Parathyroid adenoma (tissue), 2 donors: Measurements from ENCODE around the gene CTNND2.

ENCODE experiments used
- H2AFZ ChIP-seq: fragments of 300-600 bp; sonication (generic); one replicate; pipeline ENCODE4 v1.7.0; 2017; ENCODE audit warnings: antibody characterized with exemption, mild to moderate bottlenecking
- H3K27ac ChIP-seq: fragments of 300-600 bp; sonication (generic); one replicate; pipeline ENCODE4 v1.7.0; 2017
- H3K27me3 ChIP-seq: fragments of 300-600 bp; sonication (generic); one replicate; pipeline ENCODE4 v1.7.0; 2017; ENCODE audit warnings: low read length; ENCODE audit not compliant: control insufficient read depth, insufficient read depth
- H3K36me3 ChIP-seq: fragments of 300-600 bp; sonication (generic); one replicate; pipeline ENCODE4 v1.7.0; 2017; ENCODE audit warnings: low read length; ENCODE audit not compliant: control insufficient read depth, insufficient read depth
- H3K4me1 ChIP-seq: fragments of 300-600 bp; sonication (generic); one replicate; pipeline ENCODE4 v1.7.0; 2017; ENCODE audit warnings: control low read depth
- H3K4me2 ChIP-seq: fragments of 300-600 bp; sonication (generic); one replicate; pipeline ENCODE4 v1.7.0; 2017; ENCODE audit warnings: low read length
- H3K4me3 ChIP-seq: fragments of 300-600 bp; sonication (generic); one replicate; pipeline ENCODE4 v1.7.0; 2017; ENCODE audit warnings: low read depth, low read length
- H3K79me2 ChIP-seq: fragments of 300-600 bp; sonication (generic); one replicate; pipeline ENCODE4 v1.7.0; 2017; ENCODE audit warnings: control low read depth
- H3K9ac ChIP-seq: fragments of 300-600 bp; sonication (generic); one replicate; pipeline ENCODE4 v1.7.0; 2017; ENCODE audit warnings: mild to moderate bottlenecking
- H3K9me3 ChIP-seq: fragments of 300-600 bp; sonication (generic); one replicate; pipeline ENCODE4 v1.7.0; 2017; ENCODE audit warnings: low read length; ENCODE audit not compliant: control insufficient read depth
- CTCF ChIP-seq: fragments of 300-600 bp; sonication (generic); IDR thresholded peaks from one replicate; pipeline ENCODE4 v1.7.0; 2017; ENCODE audit warnings: antibody characterized with exemption, mild to moderate bottlenecking
- donor health status: primary hyperparathyroidism.

The CTNND2 gene

GRCh38 chr5:11733840-11734192 lies 170.4 kb downstream of the CTNND2 start:
- no peak overlapping the region for H3K4me2 ChIP-seq
- no peak overlapping the region for H3K9ac ChIP-seq
- no peaks in the 10 kb centered on the region for H3K4me1 ChIP-seq
- no peak for TF ChIP-seq CTCF
- no peaks in the 10 kb centered on the region for H3K79me2 ChIP-seq
- no peaks in the 10 kb centered on the region for H3K9me3 ChIP-seq
- H2AFZ ChIP-seq = no peak overlapping the region
- no peaks in the 10 kb centered on the region for H3K36me3 ChIP-seq
- H3K27me3 ChIP-seq = no peaks in the 10 kb centered on the region
- H3K27ac ChIP-seq = no peak overlapping the region
- H3K4me3 ChIP-seq = no peak overlapping the region

- Histone ChIP-seq H3K27me3 (no peaks in the 10 kb centered on the region), H2AFZ (no peak overlapping the region), H3K27ac (no peak overlapping the region), H3K36me3 (no peaks in the 10 kb centered on the region), H3K4me3 (no peak overlapping the region), H3K9ac (no peak overlapping the region), H3K9me3 (no peaks in the 10 kb centered on the region), H3K4me1 (no peaks in the 10 kb centered on the region), H3K79me2 (no peaks in the 10 kb centered on the region), H3K4me2 (no peak overlapping the region)
- TF ChIP-seq CTCF = no peak
Measured at GRCh38 chr5:11733185-11733839, 170.9 kb downstream of the CTNND2 start.

DNA sequence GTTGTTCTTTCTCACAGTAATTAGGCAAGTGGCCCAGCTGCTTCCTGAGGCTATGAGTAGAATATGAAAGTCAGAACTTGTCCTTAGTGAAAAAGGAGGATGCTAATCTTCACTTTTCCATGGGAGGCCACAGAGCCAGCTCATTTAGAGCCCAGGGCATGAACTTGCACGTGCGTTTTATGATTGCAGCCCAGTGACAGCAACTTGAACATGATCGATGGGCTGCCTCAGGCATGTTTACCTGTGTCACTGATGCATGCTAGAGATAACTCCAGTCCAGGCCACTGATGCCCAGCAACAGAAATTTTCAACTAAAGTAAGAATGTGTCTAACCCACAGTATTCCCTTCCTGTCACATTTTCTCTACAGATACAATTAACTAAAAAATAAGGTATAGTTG lies 179.3 kb downstream of the CTNND2 start:
- TF ChIP-seq CTCF = no peak
- Histone ChIP-seq H3K4me3 (no peak overlapping the region), H3K27me3 (no peaks in the 10 kb centered on the region), H3K36me3 (no peaks in the 10 kb centered on the region), H3K27ac (no peak overlapping the region), H3K4me2 (no peak overlapping the region), H3K79me2 (no peaks in the 10 kb centered on the region), H3K9ac (no peak overlapping the region), H2AFZ (no peak overlapping the region), H3K4me1 (no peaks in the 10 kb centered on the region), H3K9me3 (no peaks in the 10 kb centered on the region)

DNA sequence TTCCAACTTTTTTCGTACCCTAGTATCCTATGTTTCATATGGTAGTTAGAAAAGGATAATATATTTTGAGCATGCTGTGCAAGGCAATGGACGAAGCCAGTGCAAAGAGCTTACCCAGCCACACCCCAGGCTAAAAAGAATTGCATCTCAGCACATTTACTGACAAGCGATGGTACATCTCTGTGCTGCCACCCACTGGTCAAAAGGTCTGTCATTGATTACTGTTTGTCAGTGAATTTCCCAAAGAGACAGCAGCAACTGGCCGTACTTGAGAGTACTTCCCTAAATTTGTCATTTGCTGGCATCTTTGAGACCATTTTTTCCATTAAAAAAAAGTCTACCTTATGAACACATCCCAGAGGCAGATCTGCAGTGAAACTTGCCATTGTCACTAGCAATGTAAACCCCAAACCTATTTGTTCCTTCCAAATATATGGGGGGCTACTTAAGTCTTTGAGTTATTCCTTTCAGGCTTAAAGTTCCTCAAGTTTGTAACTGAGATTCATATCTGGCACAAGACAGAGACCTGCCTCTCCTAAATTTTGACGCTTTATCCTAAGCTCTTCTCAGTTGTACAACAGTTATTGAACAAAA lies 184.3 kb downstream of the CTNND2 start:
- no peak for TF ChIP-seq CTCF
- no peaks in the 10 kb centered on the region for H3K4me1 ChIP-seq
- no peak overlapping the region for H2AFZ ChIP-seq
- no peak overlapping the region for H3K9ac ChIP-seq
- no peaks in the 10 kb centered on the region for H3K9me3 ChIP-seq
- H3K36me3 ChIP-seq = no peaks in the 10 kb centered on the region
- H3K79me2 ChIP-seq = no peaks in the 10 kb centered on the region
- H3K4me3 ChIP-seq = no peak overlapping the region
- no peak overlapping the region for H3K4me2 ChIP-seq
- no peaks in the 10 kb centered on the region for H3K27me3 ChIP-seq
- no peak overlapping the region for H3K27ac ChIP-seq
